AG04450 (cell line): Measurements from ENCODE around the gene MAMSTR. TPM values are rescaled to one million over a fixed set of nuclear protein-coding genes. Genes with fewer than 3 reads are reported as not detected.
A peak's percentile ranks its signal among the peaks of the same experiment; 100 is the strongest.
"Not testable (repeated sequence)": the region's sequence is repeated elsewhere in the genome, so short reads cannot be mapped to it uniquely, and the experiment has no call there.

Experiments used
- CTCF ChIA-PET: fragments of 300-600, 350-600 bp; formaldehyde crosslinking; extraction: SDS; loops from one replicate; lab custom pipeline; 2022; ENCODE audit warnings: antibody characterized with exemption, inconsistent platforms; lab: Charles Lee
- POLR2A ChIA-PET: fragments of 350-600 bp; formaldehyde crosslinking; extraction: SDS; loops from one replicate; lab custom pipeline; 2021; ENCODE audit warnings: antibody characterized with exemption, inconsistent platforms; lab: Yijun Ruan, JAX
- DNase-seq: peaks from one replicate; pipeline ENCODE4 v3.0.0-alpha.2; 2011; ENCODE audit warnings: low read depth, low spot score
- H3K27ac ChIP-seq: one replicate; pipeline ENCODE4 v1.5.1; 2012; ENCODE audit warnings: low read depth, low read length, control low read depth
- H3K27me3 ChIP-seq: one replicate; pipeline ENCODE4 v1.6.0; 2012; ENCODE audit warnings: low read length; ENCODE audit not compliant: control insufficient read depth, insufficient read depth
- H3K4me3 ChIP-seq: 2 replicates; pipeline ENCODE4 v1.5.1; 2011; ENCODE audit warnings: mild to moderate bottlenecking, low read depth, low read length, control low read depth
- H3K9me3 ChIP-seq: 2 replicates; pipeline ENCODE4 v1.5.1; 2012; ENCODE audit warnings: low read length; ENCODE audit not compliant: control insufficient read depth, insufficient read depth
- CTCF ChIP-seq: IDR thresholded peaks from 2 replicates; pipeline ENCODE4 v1.5.1; 2011; ENCODE audit warnings: low read depth, low read length, control low read depth, inconsistent platforms
- polyA plus RNA-seq: library from polyadenylated mRNA; depleted of rRNA; stranded (reverse); fragments of >200 nt; gene quantifications from 2 replicates; pipeline ENCODE4 v1.2.3, GENCODE V29; 2011

The MAMSTR gene
- polyA plus RNA-seq, 1 experiment = 0.58 TPM

GRCh38 chr19:48718711-48719231, 754 bp downstream of the MAMSTR start:
- DNase-seq = no peak
- TF ChIP-seq CTCF = no peak
- CTCF ChIA-PET = no interaction called here
- Histone ChIP-seq H3K27ac (no peak overlapping the region), H3K4me3 (no peak overlapping the region), H3K9me3 (no peaks in the 10 kb centered on the region; the same call in 1 of the 2 replicates), H3K27me3 (no peaks in the 10 kb centered on the region)
- POLR2A ChIA-PET = no interaction called here

- DNase-seq, H3K4me3 ChIP-seq, POLR2A ChIA-PET, H3K27ac ChIP-seq, CTCF ChIA-PET, H3K9me3 ChIP-seq, H3K27me3 ChIP-seq: not testable (repeated sequence)
Measured at GRCh38 chr19:48718106-48718505, 1.4 kb downstream of the MAMSTR start.

GRCh38 chr19:48716562-48717291, 2.8 kb downstream of the MAMSTR start:
- ChIA-PET CTCF (interaction anchor here (0.6 to 0.8 kb wide), 2 partner anchors 41 to 491 kb away, joined by 3 read pairs; no protein-coding TSS in a partner anchor), POLR2A (interaction anchor here (0.9 to 1.0 kb wide), 2 partner anchors 8 to 36 kb away, joined by 3 read pairs; no protein-coding TSS in a partner anchor)
- no peak for TF ChIP-seq CTCF
- no peaks in the 10 kb centered on the region for H3K27me3 ChIP-seq
- no peaks in the 10 kb centered on the region; the same call in 1 of the 2 replicates for H3K9me3 ChIP-seq
- peak overlapping the region; percentile 31 for H3K27ac ChIP-seq
- no peak for DNase-seq
- H3K4me3 ChIP-seq = peak overlapping the region; percentile 27

GRCh38 chr19:48715681-48716171, 3.8 kb downstream of the MAMSTR start:
- CTCF ChIA-PET = no interaction called here
- no peak overlapping the region for H3K4me3 ChIP-seq

More at GRCh38 chr19:48715681-48716171, 3.8 kb downstream of the MAMSTR start:
- H3K27ac ChIP-seq = no peak overlapping the region
- no peak for DNase-seq
- no peak for TF ChIP-seq CTCF
- H3K27me3 ChIP-seq = no peaks in the 10 kb centered on the region
- POLR2A ChIA-PET = interaction anchor here (0.9 to 1.0 kb wide), 2 partner anchors 9 to 35 kb away, joined by 3 read pairs; no protein-coding TSS in a partner anchor
- H3K9me3 ChIP-seq = peaks cover 5% of the 10 kb centered on the region
